ENCODE results near the gene SNRNP25. TPM values are rescaled to one million over a fixed set of nuclear protein-coding genes. Genes with fewer than 3 reads are reported as not detected.

Gene SNRNP25
- total RNA-seq, 2 donors from 2014 or later: 54.2 to 66.4 TPM

- no peak for TF ChIP-seq CTCF (conservative IDR thresholded peaks at IDR 0.05)
- H3K36me3 Mint-ChIP-seq (ENCODE audit: low read depth): peaks cover 28% of the 10 kb centered on the region
- no peaks in the 10 kb centered on the region for H3K27me3 Mint-ChIP-seq (ENCODE audit: insufficient read depth)
- Histone ChIP-seq H3K36me3 (ENCODE audit: control insufficient read depth, insufficient read depth, low read length) (peaks cover 5% of the 10 kb centered on the region), H3K27ac (ENCODE audit: low read depth, low read length) (no peak overlapping the region), H3K4me1 (ENCODE audit: control insufficient read depth, insufficient read depth, low read length) (peaks cover 3% of the 10 kb centered on the region), H3K27me3 (ENCODE audit: control insufficient read depth, insufficient read depth, low read length, poor library complexity, severe bottlenecking) (no peaks in the 10 kb centered on the region), H3K9ac (ENCODE audit: extremely low read depth, low read length, poor library complexity, severe bottlenecking) (no peak overlapping the region), H3K4me3 (ENCODE audit: low read length) (no peak overlapping the region), H3K9me3 (ENCODE audit: control insufficient read depth, low read length) (no peaks in the 10 kb centered on the region)
- WGBS, 2 experiments (ENCODE audit: insufficient coverage in 1 of 2, insufficient read length in 1 of 2): 81 to 100% methylated on average over 1 to 5 of the region's 5 CpGs
- no peaks in the 10 kb centered on the region for H3K9me3 Mint-ChIP-seq
- DNase-seq: peak; percentile 38
- H3K4me3 Mint-ChIP-seq: no peak overlapping the region
- H3K27ac Mint-ChIP-seq: no peak overlapping the region
- H3K4me1 Mint-ChIP-seq: peaks cover 2% of the 10 kb centered on the region
Measured at GRCh38 chr16:100989-101388, 47.4 kb downstream of the SNRNP25 start.

- H3K27me3 ChIP-seq (ENCODE audit: control insufficient read depth, insufficient read depth, low read length, poor library complexity, severe bottlenecking): no peaks in the 10 kb centered on the region
- no peak overlapping the region for H3K9ac ChIP-seq (ENCODE audit: extremely low read depth, low read length, poor library complexity, severe bottlenecking)
- WGBS, 2 experiments (ENCODE audit: insufficient coverage in 1 of 2, insufficient read length in 1 of 2): 95% methylated on average over 3 to 6 of the region's 6 CpGs
- no peak for TF ChIP-seq CTCF (conservative IDR thresholded peaks at IDR 0.05)
- H3K36me3 Mint-ChIP-seq (ENCODE audit: low read depth): peaks cover 29% of the 10 kb centered on the region
- H3K27me3 Mint-ChIP-seq (ENCODE audit: insufficient read depth): no peaks in the 10 kb centered on the region
- no peak for DNase-seq
- peak overlapping the region; percentile 0 for H3K27ac Mint-ChIP-seq
- H3K4me1 ChIP-seq (ENCODE audit: control insufficient read depth, insufficient read depth, low read length): no peaks in the 10 kb centered on the region
- no peak overlapping the region for H3K27ac ChIP-seq (ENCODE audit: low read depth, low read length)
- no peaks in the 10 kb centered on the region for H3K9me3 ChIP-seq (ENCODE audit: control insufficient read depth, low read length)
- no peak overlapping the region for H3K4me3 ChIP-seq (ENCODE audit: low read length)
- peaks cover 5% of the 10 kb centered on the region for H3K36me3 ChIP-seq (ENCODE audit: control insufficient read depth, insufficient read depth, low read length)
- no peaks in the 10 kb centered on the region for H3K9me3 Mint-ChIP-seq
- no peak overlapping the region for H3K4me3 Mint-ChIP-seq
- H3K4me1 Mint-ChIP-seq: no peaks in the 10 kb centered on the region
Measured at GRCh38 chr16:101586-101985, 48.0 kb downstream of the SNRNP25 start.

GRCh38 chr16:102060-102855 lies 48.6 kb downstream of the SNRNP25 start:
- 92 to 96% methylated on average over 12 to 19 of the region's 19 CpGs for WGBS, 2 experiments (ENCODE audit: insufficient coverage in 1 of 2, insufficient read length in 1 of 2)

More at GRCh38 chr16:102060-102855, 48.6 kb downstream of the SNRNP25 start:
- Histone ChIP-seq H3K4me3 (ENCODE audit: low read length) (no peak overlapping the region), H3K9me3 (ENCODE audit: control insufficient read depth, low read length) (no peaks in the 10 kb centered on the region), H3K4me1 (ENCODE audit: control insufficient read depth, insufficient read depth, low read length) (peaks cover 3% of the 10 kb centered on the region), H3K9ac (ENCODE audit: extremely low read depth, low read length, poor library complexity, severe bottlenecking) (no peak overlapping the region), H3K36me3 (ENCODE audit: control insufficient read depth, insufficient read depth, low read length) (peaks cover 5% of the 10 kb centered on the region), H3K27ac (ENCODE audit: low read depth, low read length) (no peak overlapping the region), H3K27me3 (ENCODE audit: control insufficient read depth, insufficient read depth, low read length, poor library complexity, severe bottlenecking) (no peaks in the 10 kb centered on the region)
- DNase-seq: no peak
- H3K36me3 Mint-ChIP-seq (ENCODE audit: low read depth): peaks cover 31% of the 10 kb centered on the region
- H3K4me3 Mint-ChIP-seq: no peak overlapping the region
- no peak overlapping the region for H3K27ac Mint-ChIP-seq
- H3K4me1 Mint-ChIP-seq: no peaks in the 10 kb centered on the region
- no peaks in the 10 kb centered on the region for H3K9me3 Mint-ChIP-seq
- no peaks in the 10 kb centered on the region for H3K27me3 Mint-ChIP-seq (ENCODE audit: insufficient read depth)
- TF ChIP-seq CTCF (conservative IDR thresholded peaks at IDR 0.05): no peak
